ENCODE data around the gene BNIP1.
A peak's percentile ranks its signal among the peaks of the same experiment; 100 is the strongest.
"Not testable (repeated sequence)": the region's sequence is repeated elsewhere in the genome, so short reads cannot be mapped to it uniquely, and the experiment has no call there.

Gene BNIP1, protein sequence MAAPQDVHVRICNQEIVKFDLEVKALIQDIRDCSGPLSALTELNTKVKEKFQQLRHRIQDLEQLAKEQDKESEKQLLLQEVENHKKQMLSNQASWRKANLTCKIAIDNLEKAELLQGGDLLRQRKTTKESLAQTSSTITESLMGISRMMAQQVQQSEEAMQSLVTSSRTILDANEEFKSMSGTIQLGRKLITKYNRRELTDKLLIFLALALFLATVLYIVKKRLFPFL

GRCh38 chr5:173144200-173145176 lies at the start of gene BNIP1:
BNIP1 (plus strand) TSS chr5:173144531; CDS start chr5:173144546, 15 bp downstream.
- FAIRE-seq, result peak; percentile 94

DNA sequence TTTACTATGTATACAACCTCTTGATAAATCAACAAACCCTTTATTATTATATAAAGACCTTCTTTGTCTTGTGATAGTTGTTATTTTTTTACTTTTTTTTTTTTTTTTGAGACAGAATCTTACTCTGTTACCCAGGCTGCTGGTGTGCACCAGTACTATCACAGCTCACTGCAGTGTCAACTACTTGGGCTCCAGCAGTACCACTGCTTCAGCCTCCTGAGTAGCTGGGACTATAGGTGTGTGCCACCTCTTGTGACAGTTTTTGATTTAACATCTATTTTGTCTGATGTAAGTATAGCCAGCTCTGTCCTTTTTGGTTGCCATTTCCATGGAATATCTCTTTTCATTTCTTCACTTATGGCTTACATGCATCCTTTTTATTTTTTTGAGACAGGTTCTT lies 45.5 kb upstream of the BNIP1 start:
- FAIRE-seq, result no peak

DNA sequence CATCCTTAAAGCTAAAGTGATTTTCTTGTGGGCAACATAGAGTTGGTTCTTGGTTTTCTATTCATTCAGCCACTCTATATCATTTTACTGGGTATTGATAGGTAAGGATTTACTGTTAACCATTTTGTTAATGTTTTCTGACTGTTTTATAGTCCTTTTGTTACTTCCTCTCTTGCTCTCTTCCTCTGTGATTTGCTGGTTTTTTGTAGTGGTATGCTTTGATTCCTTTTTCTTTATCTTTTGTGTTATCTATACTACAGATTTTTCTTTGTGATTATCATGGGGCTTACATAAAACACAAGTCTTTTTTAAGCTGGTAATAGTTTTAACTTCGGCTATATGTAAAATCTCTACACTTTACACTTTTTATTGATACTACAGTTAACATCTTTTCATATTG lies 44.9 kb upstream of the BNIP1 start:
- no peak for FAIRE-seq

DNA sequence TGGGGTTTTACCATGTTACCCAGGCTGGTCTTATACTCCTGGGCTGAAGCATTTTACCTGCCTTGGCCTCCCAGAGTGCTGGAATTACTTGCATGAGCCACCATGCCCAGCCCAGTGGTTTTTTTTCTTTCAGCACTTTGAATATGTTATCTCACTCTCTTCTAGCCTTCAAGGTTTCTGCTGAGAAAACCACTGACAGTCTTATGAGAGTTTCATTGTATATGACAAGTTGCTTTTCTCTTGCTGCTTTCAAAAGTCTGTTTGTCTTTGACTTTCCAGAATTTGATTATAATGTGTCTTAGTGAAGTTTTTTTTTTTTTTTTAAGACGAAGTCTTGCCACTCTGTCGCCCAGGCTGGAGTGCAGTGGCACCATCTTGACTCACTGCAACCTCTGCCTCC lies 43.1 kb upstream of the BNIP1 start:
- FAIRE-seq, result no peak

GRCh38 chr5:173103411-173103810 lies 40.9 kb upstream of the BNIP1 start:
- no peak for FAIRE-seq

DNA sequence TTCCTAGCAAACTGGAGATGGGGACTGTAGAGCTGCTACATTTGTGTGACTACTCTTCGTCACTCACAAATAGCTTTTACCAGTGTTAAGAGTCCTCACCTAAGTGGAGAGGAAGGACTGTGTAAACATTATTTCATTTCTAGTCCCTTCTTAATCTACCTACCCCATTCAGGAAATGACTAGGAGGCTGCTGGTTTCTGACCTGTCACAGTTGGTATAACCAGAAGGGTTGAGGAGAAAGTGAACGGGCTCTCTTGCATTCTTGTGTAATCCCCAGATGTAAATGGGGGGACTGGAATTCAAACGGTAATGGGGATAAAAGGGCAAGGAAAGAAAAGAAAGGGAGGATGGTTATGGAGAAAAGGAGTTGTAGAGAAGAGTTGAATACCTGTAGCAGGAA lies 35.4 kb upstream of the BNIP1 start:
- FAIRE-seq, result no peak

DNA sequence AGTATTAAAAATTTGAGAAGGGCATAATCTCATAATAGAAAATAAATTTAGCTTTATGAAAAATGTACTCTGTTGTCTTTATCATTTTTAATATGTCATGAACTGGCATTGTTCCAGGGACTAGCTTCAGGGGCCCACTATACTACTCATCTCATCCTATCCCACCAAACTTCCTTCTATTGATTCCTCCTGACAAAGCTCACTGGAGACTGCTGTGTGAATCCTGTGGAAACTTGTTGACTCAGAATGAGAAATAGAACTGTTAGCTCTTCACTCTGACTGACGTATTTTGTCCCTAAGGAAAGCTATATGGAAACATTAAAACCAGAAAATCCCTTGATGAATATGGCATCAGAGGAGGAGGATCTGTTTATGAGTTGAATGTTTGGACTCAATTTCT lies 29.8 kb upstream of the BNIP1 start:
- FAIRE-seq, result no peak

DNA sequence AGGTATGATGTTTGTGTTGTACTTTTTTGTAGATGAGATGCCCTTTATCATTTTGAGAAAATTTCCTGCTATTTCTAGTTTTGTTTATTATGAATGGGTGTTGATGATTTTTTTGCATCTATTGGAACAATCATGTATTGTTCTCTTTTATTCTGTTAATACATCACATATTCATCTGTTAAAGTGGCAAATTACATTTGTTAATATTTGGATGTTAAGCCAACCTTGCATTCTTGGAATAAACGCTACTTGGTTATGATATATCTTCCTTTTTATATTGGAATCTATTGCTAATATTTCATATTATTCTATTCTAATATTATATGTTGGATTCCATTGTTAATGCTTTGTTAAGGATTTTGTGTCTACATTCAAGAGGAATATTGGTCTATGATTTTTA lies 24.6 kb upstream of the BNIP1 start:
- FAIRE-seq, result peak; percentile 65

DNA sequence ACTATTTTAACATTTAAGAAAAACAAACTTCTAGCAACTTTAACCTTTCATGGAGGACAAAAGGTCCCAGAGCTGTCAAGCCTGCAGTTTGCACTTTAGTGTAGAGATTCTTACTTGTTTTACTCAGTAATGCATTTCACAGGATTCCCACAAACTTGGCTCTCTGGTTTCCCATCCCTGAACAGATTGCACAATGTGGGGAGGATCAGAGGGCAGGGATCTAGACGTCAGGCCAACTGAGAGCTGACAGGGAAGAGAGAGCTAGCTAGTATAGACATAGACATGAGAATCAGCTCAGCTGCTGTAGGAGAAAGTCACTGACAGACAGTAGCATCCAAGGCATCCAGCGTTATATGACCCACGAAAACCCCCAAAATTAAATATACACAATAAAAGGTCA lies 20.9 kb upstream of the BNIP1 start:
- FAIRE-seq, result no peak

DNA sequence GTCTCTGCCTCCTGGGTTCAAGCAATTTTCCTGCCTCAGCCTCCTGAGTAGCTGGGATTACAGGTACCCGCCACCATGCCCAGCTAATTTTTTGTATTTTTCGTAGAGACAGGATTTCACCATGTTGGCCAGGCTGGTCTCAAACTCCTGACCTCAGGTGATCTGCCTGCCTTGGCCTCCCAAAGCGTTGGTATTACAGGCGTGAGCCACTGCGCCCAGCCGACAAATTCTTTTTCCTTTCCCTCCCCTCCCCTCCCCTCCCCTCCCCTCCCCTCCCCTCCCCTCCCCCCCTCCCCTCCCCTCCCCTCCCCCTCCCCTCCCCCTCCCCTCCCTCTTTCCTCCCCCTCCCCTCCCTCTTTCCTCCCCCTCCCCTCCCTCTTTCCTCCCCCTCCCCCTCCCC lies 12.2 kb upstream of the BNIP1 start:
- FAIRE-seq, result not testable (repeated sequence)

DNA sequence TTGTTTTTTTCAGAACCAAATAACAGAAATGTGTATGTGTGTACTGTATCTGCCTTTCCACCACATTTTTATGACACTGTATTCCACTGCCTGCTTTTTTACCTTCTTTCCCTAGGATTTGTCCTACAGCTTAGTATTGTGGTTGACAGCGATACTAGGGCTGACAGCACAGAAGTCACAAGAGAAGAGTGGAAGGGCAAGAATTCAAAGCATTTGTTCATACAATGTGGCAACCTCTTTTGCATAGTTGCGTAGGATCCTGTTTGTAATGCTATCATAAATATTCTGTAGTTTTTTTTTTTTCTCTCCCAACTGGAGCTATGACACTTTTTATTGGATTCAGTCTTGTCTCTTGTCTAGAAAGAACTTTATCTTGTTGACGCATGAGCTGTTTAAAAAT lies 5.6 kb upstream of the BNIP1 start:
- FAIRE-seq, result no peak

GRCh38 chr5:173139631-173140030 lies 4.7 kb upstream of the BNIP1 start:
- FAIRE-seq, result no peak

- FAIRE-seq, result no peak
Measured at GRCh38 chr5:173140769-173141168, 3.6 kb upstream of the BNIP1 start.

GRCh38 chr5:173143567-173143966 lies 764 bp upstream of the BNIP1 start:
- FAIRE-seq, result no peak

DNA sequence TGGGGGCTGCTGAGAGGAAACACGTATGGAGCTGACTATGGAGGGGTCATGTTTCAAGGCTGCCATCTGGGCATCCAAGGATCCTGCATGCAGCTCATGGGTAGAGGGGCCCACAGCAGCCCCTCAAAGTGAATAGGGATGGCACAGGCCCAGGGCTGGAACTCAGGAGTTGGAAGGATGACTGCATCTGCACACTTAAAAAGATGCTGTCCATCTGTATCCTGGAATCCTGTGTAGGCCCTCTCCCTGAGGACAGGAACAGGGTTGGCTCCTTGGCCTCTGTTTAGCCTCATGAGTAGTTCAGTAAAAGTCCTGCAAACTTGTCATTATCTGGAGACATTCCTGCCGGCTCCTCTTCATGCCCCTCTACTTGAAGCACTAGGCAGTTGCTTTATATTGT lies 4.0 kb downstream of the BNIP1 start:
- FAIRE-seq, result no peak

DNA sequence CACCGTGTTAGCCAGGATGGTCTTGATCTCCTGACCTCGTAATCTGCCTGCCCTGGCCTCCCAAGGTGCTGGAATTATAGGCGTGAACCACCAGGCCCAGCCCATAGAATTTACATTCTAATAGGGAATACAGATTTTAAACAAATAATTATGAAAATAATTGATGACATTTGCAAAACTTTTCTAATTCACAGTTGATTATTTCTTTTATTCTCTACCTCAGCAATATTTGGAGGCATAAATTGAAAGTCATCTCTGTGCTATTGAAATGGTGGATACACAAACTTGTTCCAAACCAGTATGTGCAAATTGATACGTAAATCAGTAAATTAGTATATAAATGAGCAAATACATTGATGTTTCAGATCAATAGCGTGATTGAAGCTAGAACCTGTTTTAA lies 8.2 kb downstream of the BNIP1 start:
- no peak for FAIRE-seq

DNA sequence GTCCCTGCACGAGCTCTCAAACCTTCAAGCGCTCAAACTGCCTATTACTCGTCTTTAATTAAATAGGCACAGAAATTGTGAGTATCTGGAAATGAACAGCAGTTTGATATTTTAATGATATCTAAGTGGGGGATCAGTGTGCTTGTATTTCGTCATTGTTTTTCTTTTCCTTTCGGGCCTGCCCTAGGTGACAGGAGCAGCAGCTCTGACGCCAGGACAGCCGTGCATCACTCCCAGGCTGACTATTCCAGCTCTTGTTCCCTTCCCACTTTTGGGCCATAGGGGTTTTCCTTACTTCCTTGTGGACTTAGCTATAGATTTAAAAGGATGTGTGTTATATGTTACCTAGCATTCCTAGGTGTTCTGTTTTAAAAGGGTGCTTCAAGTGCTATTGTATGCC lies 9.5 kb downstream of the BNIP1 start:
- no peak for FAIRE-seq

DNA sequence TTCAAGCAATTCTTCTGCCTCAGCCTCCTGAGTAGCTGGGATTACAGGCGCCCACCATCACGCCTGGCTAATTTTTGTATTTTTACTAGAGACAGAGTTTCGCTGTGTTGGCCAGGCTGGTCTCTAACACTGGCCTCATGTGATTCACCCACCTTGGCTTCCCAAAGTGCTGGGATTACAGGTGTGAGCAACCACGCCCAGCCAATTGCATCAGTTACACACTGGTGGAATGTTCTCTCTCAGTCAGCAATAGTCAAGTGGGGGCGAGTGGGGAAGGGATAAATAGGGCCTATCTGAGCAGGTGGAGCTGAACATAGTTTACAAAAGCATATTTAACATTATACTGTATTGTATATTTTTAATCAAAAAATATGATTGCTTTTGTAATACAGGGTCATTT lies 10.3 kb downstream of the BNIP1 start:
- FAIRE-seq, result not testable (repeated sequence)

DNA sequence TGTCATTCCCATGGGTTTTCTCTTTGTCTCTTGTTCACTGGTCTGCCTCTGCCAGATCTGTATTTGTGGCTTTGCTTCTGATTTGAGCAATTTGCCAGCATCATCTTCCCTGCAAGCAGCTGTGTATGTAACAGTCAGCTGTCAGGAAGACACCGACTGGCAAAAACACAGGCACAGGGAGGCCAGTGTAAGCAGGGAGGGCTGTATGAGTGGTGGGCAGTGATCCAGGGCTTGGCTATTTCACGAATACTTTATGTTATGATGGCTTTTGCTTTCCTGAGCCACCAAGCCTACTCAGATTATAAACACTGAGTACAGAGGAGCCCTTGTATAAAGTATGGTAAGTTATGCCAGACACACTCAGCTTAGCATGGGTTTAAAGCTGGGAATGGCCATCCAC lies 11.6 kb downstream of the BNIP1 start:
- no peak for FAIRE-seq

DNA sequence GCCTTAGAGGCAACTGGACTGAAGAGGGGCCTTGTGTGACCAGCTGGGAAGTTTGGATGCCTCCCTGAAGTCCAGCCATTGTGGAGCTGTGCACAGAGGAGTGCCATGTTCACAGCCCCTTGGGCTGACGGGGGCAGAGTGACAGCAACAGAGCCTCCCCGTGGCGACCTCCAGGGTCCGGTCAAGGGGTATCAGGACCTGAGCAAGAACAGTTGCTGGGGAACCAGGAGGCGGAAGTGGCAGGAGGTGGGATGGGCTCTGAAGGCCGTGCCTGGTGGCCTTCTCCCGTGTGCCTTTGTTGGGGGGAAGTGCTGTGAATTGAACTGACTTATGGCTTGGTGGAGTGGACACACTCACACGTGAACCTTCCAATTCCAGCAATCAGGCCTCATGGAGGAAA lies 14.0 kb downstream of the BNIP1 start:
- no peak for FAIRE-seq

- no peak for FAIRE-seq
Measured at GRCh38 chr5:173159256-173159655, 14.9 kb downstream of the BNIP1 start.

GRCh38 chr5:173161148-173161547 lies 16.8 kb downstream of the BNIP1 start:
- FAIRE-seq, result no peak

DNA sequence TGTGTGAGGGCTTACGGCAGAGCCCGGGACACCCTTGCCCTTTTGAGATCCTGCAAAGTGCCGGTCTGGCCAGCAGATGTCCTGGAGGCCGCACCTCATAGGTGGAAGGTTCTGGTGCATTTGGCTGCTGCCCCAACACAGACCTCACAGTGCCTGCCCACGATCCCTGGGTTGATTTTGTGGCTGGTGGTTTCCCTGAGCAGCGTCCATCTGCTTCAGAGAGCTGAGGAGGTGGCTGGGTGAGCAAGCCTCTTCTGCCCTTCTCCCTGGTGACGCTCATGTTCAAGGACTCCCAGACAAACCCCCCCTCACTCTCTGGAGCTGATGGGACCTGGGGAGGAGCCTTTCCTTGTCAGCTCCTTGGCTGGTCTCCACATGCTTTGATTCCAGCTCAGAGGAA lies 18.9 kb downstream of the BNIP1 start:
- FAIRE-seq, result no peak

Data from G401.6 (cell line).